Activated T-helper 1 cell treated with anti-CD3 and anti-CD28 coated beads, Interleukin-12 subunit alpha, Interleukin-12 subunit beta, Interleukin-2, Interleukin-4 antibody, amounts not matched to agents 30 ng/mL and 10 ng/mL and 1 ng/mL, durations not matched to agents 14 hours and 24 hours and 36 hours (primary cell): ENCODE results near the gene HDAC9. TPM values are rescaled to one million over a fixed set of nuclear protein-coding genes. Genes with fewer than 3 reads are reported as not detected.

Experiments used
- DNase-seq: peaks from one replicate; pipeline ENCODE4 v3.0.0; 2021; ENCODE audit warnings: low spot score
- H3K27ac Mint-ChIP-seq: one replicate; pipeline ENCODE4 v1.8.0; 2021; ENCODE audit warnings: mild to moderate bottlenecking, mixed read lengths
- H3K27me3 Mint-ChIP-seq: one replicate; pipeline ENCODE4 v1.8.0; 2022; ENCODE audit warnings: mild to moderate bottlenecking, moderate library complexity, mixed read lengths; ENCODE audit not compliant: insufficient read depth
- H3K36me3 Mint-ChIP-seq: one replicate; pipeline ENCODE4 v1.8.0; 2021; ENCODE audit warnings: low read depth, mixed read lengths
- H3K4me1 Mint-ChIP-seq: one replicate; pipeline ENCODE4 v1.8.0; 2021; ENCODE audit warnings: low read depth, mixed read lengths
- H3K4me3 Mint-ChIP-seq: one replicate; pipeline ENCODE4 v1.8.0; 2021; ENCODE audit warnings: mild to moderate bottlenecking, moderate library complexity, mixed read lengths
- H3K9me3 Mint-ChIP-seq: one replicate; pipeline ENCODE4 v1.8.0; 2021; ENCODE audit warnings: mixed read lengths
- intact Hi-C: fragments of 100-400 bp; cut with micrococcal nuclease; formaldehyde crosslinking; loops from one replicate; pipeline ENCODE4 v1.15.1; 2024
- total RNA-seq: library from RNA; stranded (reverse); gene quantifications from 2 replicates; pipeline ENCODE4 v1.2.3, GENCODE V29; 2022

Gene HDAC9
- total RNA-seq, 1 donor from 2014 or later: 0.86 TPM

DNA sequence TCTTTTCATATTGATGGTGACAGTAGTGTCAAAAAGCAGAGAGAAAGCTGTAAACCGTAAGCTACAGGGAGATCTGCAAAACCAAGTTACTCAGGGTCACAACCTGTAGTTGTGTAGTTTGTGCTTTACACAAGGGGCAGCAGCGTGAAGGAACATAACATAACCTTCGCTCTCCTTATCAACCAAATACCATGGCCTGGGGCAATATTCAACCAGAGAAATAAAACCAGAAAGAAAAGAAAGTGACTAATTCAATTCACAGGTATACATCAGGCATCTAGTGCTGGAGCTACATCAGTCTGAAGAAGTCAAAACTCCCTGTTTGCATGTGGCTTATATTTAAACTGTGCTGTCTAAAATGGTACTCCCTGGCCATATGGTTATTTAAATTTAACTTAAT lies 397.6 kb downstream of the HDAC9 start:
- Mint-ChIP-seq H3K27ac (no peak overlapping the region), H3K9me3 (peaks cover 8% of the 10 kb centered on the region), H3K36me3 (no peaks in the 10 kb centered on the region), H3K4me3 (no peak overlapping the region), H3K4me1 (no peaks in the 10 kb centered on the region), H3K27me3 (no peaks in the 10 kb centered on the region)
- intact Hi-C loops: no loop called here
- no peak for DNase-seq

- peaks cover under 1% of the 10 kb centered on the region for H3K9me3 Mint-ChIP-seq
- H3K27me3 Mint-ChIP-seq: no peaks in the 10 kb centered on the region
- intact Hi-C loops: no loop called here
- H3K27ac Mint-ChIP-seq: no peak overlapping the region
- no peak for DNase-seq
- no peaks in the 10 kb centered on the region for H3K36me3 Mint-ChIP-seq
- no peaks in the 10 kb centered on the region for H3K4me1 Mint-ChIP-seq
- no peak overlapping the region for H3K4me3 Mint-ChIP-seq
Measured at GRCh38 chr7:18894155-18894554, 398.6 kb downstream of the HDAC9 start.

- Mint-ChIP-seq H3K4me3 (no peak overlapping the region), H3K27me3 (no peaks in the 10 kb centered on the region), H3K27ac (no peak overlapping the region), H3K36me3 (no peaks in the 10 kb centered on the region), H3K9me3 (no peaks in the 10 kb centered on the region), H3K4me1 (no peaks in the 10 kb centered on the region)
- no peak for DNase-seq
- intact Hi-C loops: no loop called here
Measured at GRCh38 chr7:18895456-18895855, 399.9 kb downstream of the HDAC9 start.

GRCh38 chr7:18896343-18896975 lies 400.9 kb downstream of the HDAC9 start:
- DNase-seq: no peak
- H3K4me3 Mint-ChIP-seq: no peak overlapping the region
- no peaks in the 10 kb centered on the region for H3K27me3 Mint-ChIP-seq
- no peak overlapping the region for H3K27ac Mint-ChIP-seq
- no peaks in the 10 kb centered on the region for H3K9me3 Mint-ChIP-seq
- H3K36me3 Mint-ChIP-seq: no peaks in the 10 kb centered on the region
- intact Hi-C loops: no loop called here
- no peaks in the 10 kb centered on the region for H3K4me1 Mint-ChIP-seq

GRCh38 chr7:18900236-18900635 lies 404.7 kb downstream of the HDAC9 start:
- Mint-ChIP-seq H3K4me3 (no peak overlapping the region), H3K9me3 (no peaks in the 10 kb centered on the region), H3K27ac (no peak overlapping the region), H3K27me3 (no peaks in the 10 kb centered on the region), H3K36me3 (no peaks in the 10 kb centered on the region), H3K4me1 (no peaks in the 10 kb centered on the region)
- DNase-seq: no peak
- intact Hi-C loops: no loop called here

- Mint-ChIP-seq H3K4me1 (no peaks in the 10 kb centered on the region), H3K36me3 (no peaks in the 10 kb centered on the region), H3K27ac (no peak overlapping the region), H3K9me3 (no peaks in the 10 kb centered on the region), H3K4me3 (no peak overlapping the region), H3K27me3 (no peaks in the 10 kb centered on the region)
- no peak for DNase-seq
- intact Hi-C loops: no loop called here
Measured at GRCh38 chr7:18900803-18901202, 405.3 kb downstream of the HDAC9 start.

DNA sequence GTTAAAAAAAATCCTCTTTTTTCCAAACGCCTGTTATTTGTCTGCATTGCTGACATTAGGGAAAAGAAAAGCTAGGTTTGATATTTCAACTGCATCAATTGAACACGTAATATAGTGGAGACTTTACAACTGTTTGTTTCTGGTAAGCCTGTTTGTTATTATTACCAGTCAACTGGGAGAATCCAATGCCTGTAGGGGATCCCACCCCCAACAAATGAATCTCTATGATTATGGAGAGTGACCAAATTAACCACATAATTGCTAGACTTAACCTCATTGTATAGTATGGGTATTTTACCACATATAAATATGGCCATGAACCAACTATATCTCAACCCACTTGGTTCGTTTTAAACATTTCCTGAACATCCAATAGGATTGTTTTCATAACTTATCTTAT lies 405.8 kb downstream of the HDAC9 start:
- DNase-seq: no peak
- Mint-ChIP-seq H3K9me3 (no peaks in the 10 kb centered on the region), H3K36me3 (no peaks in the 10 kb centered on the region), H3K27ac (no peak overlapping the region), H3K4me3 (no peak overlapping the region), H3K27me3 (no peaks in the 10 kb centered on the region), H3K4me1 (no peaks in the 10 kb centered on the region)
- intact Hi-C loops: no loop called here

DNA sequence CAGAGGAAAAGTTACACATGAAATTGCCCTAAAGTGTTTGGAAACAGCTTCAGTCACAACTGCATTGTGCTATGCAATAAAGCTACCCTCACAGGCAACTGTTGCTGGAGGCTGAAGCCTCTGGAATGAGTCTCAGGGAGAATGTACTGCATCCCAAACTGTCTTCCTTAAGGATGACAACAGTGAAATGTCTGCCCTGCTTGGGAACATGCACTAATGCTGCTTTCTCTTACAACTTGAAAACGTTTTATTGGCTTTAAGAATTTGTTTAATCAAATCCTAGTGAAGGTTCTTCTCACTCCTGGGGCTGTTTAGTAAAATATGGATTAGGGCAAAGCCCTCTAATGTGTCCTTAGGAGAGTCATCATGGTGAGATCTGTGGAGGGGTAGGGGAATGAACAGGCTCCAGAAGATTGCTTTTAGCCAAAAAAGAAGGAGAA lies 406.5 kb downstream of the HDAC9 start:
- Mint-ChIP-seq H3K9me3 (no peaks in the 10 kb centered on the region), H3K27me3 (no peaks in the 10 kb centered on the region), H3K36me3 (no peaks in the 10 kb centered on the region), H3K4me1 (no peaks in the 10 kb centered on the region), H3K27ac (no peak overlapping the region), H3K4me3 (no peak overlapping the region)
- DNase-seq: no peak
- intact Hi-C loops: no loop called here

DNA sequence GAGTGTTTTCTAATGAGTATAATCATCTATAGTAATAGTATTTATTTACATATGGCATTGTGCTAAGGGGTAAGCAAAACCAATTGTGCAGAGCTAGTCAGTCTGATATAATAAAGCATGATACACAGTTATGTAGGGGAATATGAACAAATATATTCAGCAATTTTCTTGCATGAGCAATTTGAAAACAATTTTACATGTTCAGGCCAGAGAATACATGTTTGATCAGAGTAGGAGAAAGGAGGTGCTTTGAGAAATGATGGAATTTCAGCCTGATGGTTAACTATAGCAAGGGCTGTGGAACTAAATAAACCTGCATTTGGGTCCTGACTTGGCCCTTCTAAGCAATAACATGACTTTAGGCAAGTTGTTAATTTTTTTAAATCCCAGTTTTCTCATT lies 407.3 kb downstream of the HDAC9 start:
- Mint-ChIP-seq H3K4me1 (no peaks in the 10 kb centered on the region), H3K27ac (no peak overlapping the region)
- intact Hi-C loops: no loop called here

GRCh38 chr7:18903695-18904094 lies 408.1 kb downstream of the HDAC9 start:
- Mint-ChIP-seq H3K36me3 (no peaks in the 10 kb centered on the region), H3K9me3 (peaks cover 4% of the 10 kb centered on the region), H3K27me3 (no peaks in the 10 kb centered on the region), H3K4me3 (no peak overlapping the region), H3K27ac (no peak overlapping the region), H3K4me1 (no peaks in the 10 kb centered on the region)
- no peak for DNase-seq
- intact Hi-C loops: no loop called here

More for the DNA sequence above, 407.3 kb downstream of the HDAC9 start:
- H3K9me3 Mint-ChIP-seq: no peaks in the 10 kb centered on the region
- no peaks in the 10 kb centered on the region for H3K27me3 Mint-ChIP-seq
- H3K36me3 Mint-ChIP-seq: no peaks in the 10 kb centered on the region
- no peak for DNase-seq
- no peak overlapping the region for H3K4me3 Mint-ChIP-seq

DNA sequence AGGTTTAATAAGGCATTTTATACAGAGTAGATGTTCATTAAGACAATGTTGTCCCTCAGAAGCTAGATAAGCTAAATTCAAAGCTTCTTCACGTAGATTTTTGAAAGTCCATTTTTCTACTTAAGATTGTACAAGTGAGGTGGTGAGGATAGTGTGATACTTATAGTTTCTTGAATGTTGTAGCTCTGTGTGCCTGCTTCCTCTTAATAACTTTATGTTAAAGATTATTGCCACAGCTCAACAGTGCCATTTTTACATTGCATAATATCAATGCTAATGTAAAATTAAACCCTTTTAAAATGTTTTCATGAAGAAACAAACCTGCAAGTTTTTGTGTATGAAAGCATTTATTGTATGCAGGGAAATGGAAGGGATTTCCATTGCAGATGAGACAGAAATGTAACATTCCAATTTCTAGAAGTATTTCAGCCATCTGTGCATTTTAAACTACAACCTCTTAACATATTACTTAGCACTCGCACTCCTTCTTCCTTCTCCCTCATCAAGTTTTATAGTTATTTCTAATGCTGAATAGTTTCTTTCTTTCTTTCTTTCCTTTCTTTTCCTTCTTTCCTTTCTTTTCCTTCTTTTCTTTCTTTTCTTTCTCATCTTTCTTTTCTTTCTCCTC lies 409.9 kb downstream of the HDAC9 start:
- intact Hi-C loops: no loop called here
- DNase-seq: no peak
- H3K27me3 Mint-ChIP-seq: no peaks in the 10 kb centered on the region
- H3K36me3 Mint-ChIP-seq: no peaks in the 10 kb centered on the region
- no peak overlapping the region for H3K4me3 Mint-ChIP-seq
- peaks cover 14% of the 10 kb centered on the region for H3K9me3 Mint-ChIP-seq
- H3K4me1 Mint-ChIP-seq: no peaks in the 10 kb centered on the region
- no peak overlapping the region for H3K27ac Mint-ChIP-seq

- intact Hi-C loops: no loop called here
- Mint-ChIP-seq H3K36me3 (no peaks in the 10 kb centered on the region), H3K4me1 (no peaks in the 10 kb centered on the region), H3K27me3 (no peaks in the 10 kb centered on the region), H3K27ac (no peak overlapping the region), H3K4me3 (no peak overlapping the region), H3K9me3 (peaks cover 18% of the 10 kb centered on the region)
- no peak for DNase-seq
Measured at GRCh38 chr7:18906901-18907300, 411.4 kb downstream of the HDAC9 start.

GRCh38 chr7:18913106-18913505 lies 417.6 kb downstream of the HDAC9 start:
- Mint-ChIP-seq H3K4me3 (no peak overlapping the region), H3K27ac (no peak overlapping the region), H3K27me3 (no peaks in the 10 kb centered on the region), H3K4me1 (no peaks in the 10 kb centered on the region), H3K9me3 (peaks cover 34% of the 10 kb centered on the region), H3K36me3 (no peaks in the 10 kb centered on the region)
- intact Hi-C loops: no loop called here
- no peak for DNase-seq

- DNase-seq: no peak
- Mint-ChIP-seq H3K4me1 (no peaks in the 10 kb centered on the region), H3K9me3 (peaks cover 21% of the 10 kb centered on the region), H3K27me3 (no peaks in the 10 kb centered on the region), H3K27ac (no peak overlapping the region), H3K4me3 (no peak overlapping the region), H3K36me3 (no peaks in the 10 kb centered on the region)
- intact Hi-C loops: no loop called here
Measured at GRCh38 chr7:18916826-18917225, 421.3 kb downstream of the HDAC9 start.
